ENCODE results near the gene LYPLA2.

- TF ChIP-seq POLR2A (IDR thresholded peaks at IDR 0.05) (peak in 1 of 2 donors; percentile 88), POLR2AphosphoS5 (IDR thresholded peaks at IDR 0.05; ENCODE audit: insufficient read depth in 1 of 2, low read depth in 1 of 2) (peak; percentile 94 to 97)
- TF ChIP-seq, protein P1, sequence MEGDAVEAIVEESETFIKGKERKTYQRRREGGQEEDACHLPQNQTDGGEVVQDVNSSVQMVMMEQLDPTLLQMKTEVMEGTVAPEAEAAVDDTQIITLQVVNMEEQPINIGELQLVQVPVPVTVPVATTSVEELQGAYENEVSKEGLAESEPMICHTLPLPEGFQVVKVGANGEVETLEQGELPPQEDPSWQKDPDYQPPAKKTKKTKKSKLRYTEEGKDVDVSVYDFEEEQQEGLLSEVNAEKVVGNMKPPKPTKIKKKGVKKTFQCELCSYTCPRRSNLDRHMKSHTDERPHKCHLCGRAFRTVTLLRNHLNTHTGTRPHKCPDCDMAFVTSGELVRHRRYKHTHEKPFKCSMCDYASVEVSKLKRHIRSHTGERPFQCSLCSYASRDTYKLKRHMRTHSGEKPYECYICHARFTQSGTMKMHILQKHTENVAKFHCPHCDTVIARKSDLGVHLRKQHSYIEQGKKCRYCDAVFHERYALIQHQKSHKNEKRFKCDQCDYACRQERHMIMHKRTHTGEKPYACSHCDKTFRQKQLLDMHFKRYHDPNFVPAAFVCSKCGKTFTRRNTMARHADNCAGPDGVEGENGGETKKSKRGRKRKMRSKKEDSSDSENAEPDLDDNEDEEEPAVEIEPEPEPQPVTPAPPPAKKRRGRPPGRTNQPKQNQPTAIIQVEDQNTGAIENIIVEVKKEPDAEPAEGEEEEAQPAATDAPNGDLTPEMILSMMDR (IDR thresholded peaks at IDR 0.05) = no peak
Observed at GRCh38 chr1:23825076-23825761, 34.3 kb downstream of the LYPLA2 start, which contains the start of gene HMGCL.
